Stimulated activated CD8-positive, alpha-beta memory T cell treated with anti-CD3 and anti-CD28 coated beads, Interleukin-12 subunit alpha, Interleukin-12 subunit beta, amount 100 ng/mL, for 24 hours (primary cell): ENCODE measurements around the gene NSUN4.
"Not testable (repeated sequence)": the region's sequence is repeated elsewhere in the genome, so short reads cannot be mapped to it uniquely, and the experiment has no call there.

ENCODE experiments used
- DNase-seq: peaks from one replicate; pipeline ENCODE4 v3.0.0-alpha.2; 2020; ENCODE audit errors: extremely low read depth

The NSUN4 gene

GRCh38 chr1:46325285-46326076, 15.1 kb upstream of the NSUN4 start:
- not testable (repeated sequence) for DNase-seq

GRCh38 chr1:46328182-46328581, 12.4 kb upstream of the NSUN4 start:
- DNase-seq, result not testable (repeated sequence)

GRCh38 chr1:46329807-46330206, 10.8 kb upstream of the NSUN4 start:
- DNase-seq, result not testable (repeated sequence)

GRCh38 chr1:46330381-46330780, 10.2 kb upstream of the NSUN4 start:
- DNase-seq, result not testable (repeated sequence)

- not testable (repeated sequence) for DNase-seq
Observed at GRCh38 chr1:46331786-46332540, 8.6 kb upstream of the NSUN4 start.

- no peak for DNase-seq
Observed at GRCh38 chr1:46333300-46334029, 7.1 kb upstream of the NSUN4 start.

GRCh38 chr1:46334030-46334384, 6.6 kb upstream of the NSUN4 start:
- no peak for DNase-seq

GRCh38 chr1:46335081-46335480, 5.5 kb upstream of the NSUN4 start:
- DNase-seq, result no peak

- not testable (repeated sequence) for DNase-seq
Observed at GRCh38 chr1:46337409-46337808, 3.2 kb upstream of the NSUN4 start.

GRCh38 chr1:46341222-46342083, 846 bp downstream of the NSUN4 start:
- no peak for DNase-seq

- no peak for DNase-seq
Observed at GRCh38 chr1:46342084-46342656, 1.6 kb downstream of the NSUN4 start.

GRCh38 chr1:46342677-46343350, 2.2 kb downstream of the NSUN4 start:
- DNase-seq, result no peak

- DNase-seq, result no peak
Observed at GRCh38 chr1:46343351-46343695, 2.7 kb downstream of the NSUN4 start.

GRCh38 chr1:46343705-46344104, 3.1 kb downstream of the NSUN4 start:
- DNase-seq, result no peak

GRCh38 chr1:46344481-46344880, 3.9 kb downstream of the NSUN4 start:
- no peak for DNase-seq

GRCh38 chr1:46345281-46345680, 4.7 kb downstream of the NSUN4 start:
- DNase-seq, result no peak

GRCh38 chr1:46352363-46352762, 11.8 kb downstream of the NSUN4 start:
- DNase-seq, result no peak

- not testable (repeated sequence) for DNase-seq
Observed at GRCh38 chr1:46355920-46356319, 15.3 kb downstream of the NSUN4 start.

GRCh38 chr1:46362158-46362557, 21.6 kb downstream of the NSUN4 start:
- no peak for DNase-seq

- no peak for DNase-seq
Observed at GRCh38 chr1:46363121-46363520, 22.5 kb downstream of the NSUN4 start.

GRCh38 chr1:46364612-46365011, 24.0 kb downstream of the NSUN4 start:
- no peak for DNase-seq
